Measurements from ENCODE around the gene SLC26A2. TPM values are rescaled to one million over a fixed set of nuclear protein-coding genes. Genes with fewer than 3 reads are reported as not detected.

Gene SLC26A2
- total and polyA plus RNA-seq, 10 of the 15 experiments (the other 5 are each of a cell fraction or from before 2014, with no cell fraction given): 1.7 to 6.4 (median 4.2) TPM

- no peak for TF ChIP-seq BCL3 (IDR thresholded peaks at IDR 0.05; ENCODE audit: borderline replicate concordance, insufficient read depth, low read depth, low read length, poor library complexity, severe bottlenecking)
- no peak for TF ChIP-seq SREBF2 (IDR thresholded peaks at IDR 0.05; ENCODE audit: low read length)
- TF ChIP-seq, protein P1, sequence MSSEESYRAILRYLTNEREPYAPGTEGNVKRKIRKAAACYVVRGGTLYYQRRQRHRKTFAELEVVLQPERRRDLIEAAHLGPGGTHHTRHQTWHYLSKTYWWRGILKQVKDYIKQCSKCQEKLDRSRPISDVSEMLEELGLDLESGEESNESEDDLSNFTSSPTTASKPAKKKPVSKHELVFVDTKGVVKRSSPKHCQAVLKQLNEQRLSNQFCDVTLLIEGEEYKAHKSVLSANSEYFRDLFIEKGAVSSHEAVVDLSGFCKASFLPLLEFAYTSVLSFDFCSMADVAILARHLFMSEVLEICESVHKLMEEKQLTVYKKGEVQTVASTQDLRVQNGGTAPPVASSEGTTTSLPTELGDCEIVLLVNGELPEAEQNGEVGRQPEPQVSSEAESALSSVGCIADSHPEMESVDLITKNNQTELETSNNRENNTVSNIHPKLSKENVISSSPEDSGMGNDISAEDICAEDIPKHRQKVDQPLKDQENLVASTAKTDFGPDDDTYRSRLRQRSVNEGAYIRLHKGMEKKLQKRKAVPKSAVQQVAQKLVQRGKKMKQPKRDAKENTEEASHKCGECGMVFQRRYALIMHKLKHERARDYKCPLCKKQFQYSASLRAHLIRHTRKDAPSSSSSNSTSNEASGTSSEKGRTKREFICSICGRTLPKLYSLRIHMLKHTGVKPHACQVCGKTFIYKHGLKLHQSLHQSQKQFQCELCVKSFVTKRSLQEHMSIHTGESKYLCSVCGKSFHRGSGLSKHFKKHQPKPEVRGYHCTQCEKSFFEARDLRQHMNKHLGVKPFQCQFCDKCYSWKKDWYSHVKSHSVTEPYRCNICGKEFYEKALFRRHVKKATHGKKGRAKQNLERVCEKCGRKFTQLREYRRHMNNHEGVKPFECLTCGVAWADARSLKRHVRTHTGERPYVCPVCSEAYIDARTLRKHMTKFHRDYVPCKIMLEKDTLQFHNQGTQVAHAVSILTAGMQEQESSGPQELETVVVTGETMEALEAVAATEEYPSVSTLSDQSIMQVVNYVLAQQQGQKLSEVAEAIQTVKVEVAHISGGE (CRISPR knock-in tag; IDR thresholded peaks at IDR 0.05): peak; percentile 88
- TF ChIP-seq CREM (IDR thresholded peaks at IDR 0.05; ENCODE audit: low read depth): peak; percentile 92
- peak; percentile 81; the same call in 1 of the 2 replicates for TF ChIP-seq SIN3A (IDR thresholded peaks at IDR 0.05; ENCODE audit: low read depth, low read length)
- TF ChIP-seq NRF1 (conservative IDR thresholded peaks at IDR 0.05; ENCODE audit: low read depth, low read length): peak; percentile 85
- TF ChIP-seq BHLHE40 (IDR thresholded peaks at IDR 0.05; ENCODE audit: borderline replicate concordance in 1 of 2, low read depth in 2 of 2, low read length in 1 of 2): peak; percentile 93 to 97
- TF ChIP-seq USF2 (IDR thresholded peaks at IDR 0.05; ENCODE audit: borderline replicate concordance, low read depth, low read length): peak; percentile 89
- TF ChIP-seq RBBP5 (conservative IDR thresholded peaks at IDR 0.05): no peak
- TF ChIP-seq RAD51 (IDR thresholded peaks at IDR 0.05): peak; percentile 82
- no peak for TF ChIP-seq RFX5 (IDR thresholded peaks at IDR 0.05; ENCODE audit: low read depth, low read length)
- TF ChIP-seq DPF2 (IDR thresholded peaks at IDR 0.05): no peak; the same call in 1 of the 2 replicates
- TF ChIP-seq, protein P2, sequence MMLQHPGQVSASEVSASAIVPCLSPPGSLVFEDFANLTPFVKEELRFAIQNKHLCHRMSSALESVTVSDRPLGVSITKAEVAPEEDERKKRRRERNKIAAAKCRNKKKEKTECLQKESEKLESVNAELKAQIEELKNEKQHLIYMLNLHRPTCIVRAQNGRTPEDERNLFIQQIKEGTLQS (IDR thresholded peaks at IDR 0.05; ENCODE audit: borderline replicate concordance, extremely low read depth, low read depth, low read length): peak; percentile 88
- TF ChIP-seq MAX (IDR thresholded peaks at IDR 0.05; ENCODE audit: low read depth, low read length): peak; percentile 87
- no peak for TF ChIP-seq NFIC (IDR thresholded peaks at IDR 0.05; ENCODE audit: low read depth, low read length)
- peak; percentile 95 for TF ChIP-seq USF1 (IDR thresholded peaks at IDR 0.05; ENCODE audit: borderline replicate concordance, extremely low read length, insufficient read depth, low read depth, low read length)
- TF ChIP-seq MYB (IDR thresholded peaks at IDR 0.05; ENCODE audit: borderline replicate concordance, low read depth, low read length): no peak
Measured at GRCh38 chr5:150000256-150000989, 39.9 kb downstream of the SLC26A2 start, which contains the start of the genes HMGXB3 and TIGD6 (continued).
